ENCODE data around the gene TSPAN14. TPM values are rescaled to one million over a fixed set of nuclear protein-coding genes. Genes with fewer than 3 reads are reported as not detected.

TSPAN14 gene
- total and polyA plus RNA-seq, 2 of the 8 experiments (the other 6 are each of a cell fraction or from before 2014, with no cell fraction given): 47.4 to 57.8 TPM

- Histone ChIP-seq H2BK15ac (ENCODE audit: low read length) (no peak overlapping the region), H3K27ac (ENCODE audit: low read depth, low read length) (no peak overlapping the region), H3K79me1 (ENCODE audit: low read depth, low read length) (no peaks in the 10 kb centered on the region), H2BK20ac (ENCODE audit: low read length) (no peak overlapping the region), H3K9ac (replicated peaks in 1 of 4; ENCODE audit: extremely low read depth in 1 of 4, low read depth in 3 of 4, low read length in 3 of 4) (no peak overlapping the region), H2AK5ac (ENCODE audit: low read depth, low read length) (no peak overlapping the region), H4K5ac (ENCODE audit: insufficient read length, low read depth, low read length) (no peak overlapping the region), H3K56ac (replicated peaks; ENCODE audit: insufficient read length, low read depth, low read length) (no peak overlapping the region), H3K23ac (ENCODE audit: insufficient read length) (no peak overlapping the region), H3K4ac (replicated peaks; ENCODE audit: insufficient read length, low read depth, low read length) (no peak overlapping the region), H3K18ac (ENCODE audit: extremely low read depth, low read length) (no peak overlapping the region), H3K36me3 (ENCODE audit: control insufficient read depth in 2 of 4, insufficient read depth in 4 of 4, low read length in 3 of 4) (no peaks in the 10 kb centered on the region), H3K23me2 (ENCODE audit: low read depth, low read length) (no peaks in the 10 kb centered on the region), H3K79me2 (ENCODE audit: control insufficient read depth in 1 of 2, insufficient read depth in 2 of 2, low read length in 2 of 2) (no peaks in the 10 kb centered on the region), H3K14ac (ENCODE audit: insufficient read length) (no peak overlapping the region), H3K4me1 (replicated peaks in 1 of 4; ENCODE audit: control insufficient read depth in 3 of 4, insufficient read depth in 4 of 4, low read length in 3 of 4) (no peaks in the 10 kb centered on the region), H3K9me3 (ENCODE audit: insufficient read depth in 2 of 2, low read depth in 1 of 2, low read length in 1 of 2) (no peaks in the 10 kb centered on the region), H4K8ac (ENCODE audit: extremely low read depth, insufficient read depth, low read length) (no peak overlapping the region), H2AFZ (ENCODE audit: low read length) (no peak overlapping the region), H2BK5ac (ENCODE audit: low read depth, low read length) (no peak overlapping the region), H2BK12ac (ENCODE audit: low read depth, low read length) (no peak overlapping the region), H4K91ac (replicated peaks; ENCODE audit: insufficient read length, low read length) (no peak overlapping the region), H4K20me1 (replicated peaks in 1 of 2; ENCODE audit: control insufficient read depth in 1 of 2, insufficient read depth in 2 of 2, low read length in 2 of 2) (no peaks in the 10 kb centered on the region), H3K27me3 (replicated peaks in 1 of 4; ENCODE audit: control insufficient read depth in 3 of 4, extremely low read depth in 1 of 4, insufficient read depth in 3 of 4, low read length in 3 of 4) (no peaks in the 10 kb centered on the region; a peak in 1 of 7 replicates), H3K4me2 (ENCODE audit: insufficient read depth in 1 of 2, low read depth in 2 of 2, low read length in 2 of 2) (no peak overlapping the region), H2BK120ac (replicated peaks; ENCODE audit: low read depth, low read length) (no peak overlapping the region), H3K4me3 (ENCODE audit: extremely low read depth in 1 of 4, insufficient read depth in 2 of 4, low read depth in 3 of 4, low read length in 4 of 4) (no peak overlapping the region)
- ChIA-PET CTCF (ENCODE audit: partially characterized antibody) (interaction anchor here (1.0 to 2.0 kb wide), 4 partner anchors 9 to 135 kb away, joined by 3 to 6 read pairs (median 6); no protein-coding TSS in a partner anchor), POLR2A (ENCODE audit: partially characterized antibody) (no interaction called here)
- WGBS, 2 experiments (ENCODE audit: extremely low coverage in 1 of 2, insufficient coverage in 1 of 2, insufficient read length in 1 of 2, insufficient replicate concordance in 2 of 2, low coverage in 1 of 2, low lambda C conversion rate in 2 of 2, missing lambda C conversion rate in 1 of 2): 92% methylated on average over 5 of the region's 5 CpGs; no CpG with 5 or more reads in 1 of the 2 experiments
- no peak for TF ChIP-seq ZNF274 (IDR thresholded peaks at IDR 0.05; ENCODE audit: borderline replicate concordance, extremely low read depth, low read length)
- TF ChIP-seq JUND (IDR thresholded peaks at IDR 0.05; ENCODE audit: low read length): no peak
- no peak for TF ChIP-seq POLR2A (IDR thresholded peaks at IDR 0.05; ENCODE audit: control extremely low read depth in 1 of 2, low read depth in 2 of 2, low read length in 2 of 2)
- TF ChIP-seq, protein P1, sequence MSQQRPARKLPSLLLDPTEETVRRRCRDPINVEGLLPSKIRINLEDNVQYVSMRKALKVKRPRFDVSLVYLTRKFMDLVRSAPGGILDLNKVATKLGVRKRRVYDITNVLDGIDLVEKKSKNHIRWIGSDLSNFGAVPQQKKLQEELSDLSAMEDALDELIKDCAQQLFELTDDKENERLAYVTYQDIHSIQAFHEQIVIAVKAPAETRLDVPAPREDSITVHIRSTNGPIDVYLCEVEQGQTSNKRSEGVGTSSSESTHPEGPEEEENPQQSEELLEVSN (IDR thresholded peaks at IDR 0.05): no peak
- no peak for TF ChIP-seq RNF2 (IDR thresholded peaks at IDR 0.05; ENCODE audit: borderline replicate concordance, low read depth, low read length, missing control alignments, poor library complexity, severe bottlenecking)
- no peak for TF ChIP-seq SRF (IDR thresholded peaks at IDR 0.05; ENCODE audit: low read depth, low read length)
- no peak for TF ChIP-seq SIX5 (IDR thresholded peaks at IDR 0.05; ENCODE audit: low read depth, low read length)
- no peak for TF ChIP-seq MAFK (IDR thresholded peaks at IDR 0.05; ENCODE audit: low read depth, low read length)
- TF ChIP-seq BCL11A (IDR thresholded peaks at IDR 0.05; ENCODE audit: low read depth in 2 of 2, low read length in 2 of 2): no peak
- TF ChIP-seq BRCA1 (IDR thresholded peaks at IDR 0.05; ENCODE audit: low read depth, low read length): no peak
- no peak for TF ChIP-seq KDM5A (IDR thresholded peaks at IDR 0.05; ENCODE audit: low read length)
- no peak for TF ChIP-seq SAP30 (IDR thresholded peaks at IDR 0.05; ENCODE audit: insufficient read depth, insufficient replicate concordance, low read length)
- FAIRE-seq: no peak
- no peak for DNase-seq (ENCODE audit: low read depth in 1 of 2, low spot score in 2 of 2)
Measured at GRCh38 chr10:80579849-80580637, 125.9 kb downstream of the TSPAN14 start.
